ENCODE data around the gene YWHAB. TPM values are rescaled to one million over a fixed set of nuclear protein-coding genes. Genes with fewer than 3 reads are reported as not detected.

The YWHAB gene
- total and polyA plus RNA-seq, 10 of the 15 experiments (the other 5 are each of a cell fraction or from before 2014, with no cell fraction given): 63.5 to 323 (median 144) TPM

GRCh38 chr20:44886828-44887227 is 1.3 kb downstream of the YWHAB start:
- peaks cover 17% of the 10 kb centered on the region for H3K4me1 ChIP-seq (ENCODE audit: control insufficient read depth, insufficient read depth, low read length)
- in situ Hi-C loops (cut with MboI): no loop called here

More at GRCh38 chr20:44886828-44887227, 1.3 kb downstream of the YWHAB start:
- Histone ChIP-seq H3K79me2 (ENCODE audit: control insufficient read depth, insufficient read depth, low read length) (peaks cover 65% of the 10 kb centered on the region), H3K27ac (ENCODE audit: control insufficient read depth, insufficient read depth) (peak overlapping the region; percentile 92; the same call in 1 of the 2 replicates), H4K20me1 (ENCODE audit: control insufficient read depth, insufficient read depth) (peaks cover 10% of the 10 kb centered on the region), H3K4me3 (peak overlapping the region; percentile 97), H2AFZ (ENCODE audit: control insufficient read depth, low read depth, low read length) (no peak overlapping the region), H3K9me3 (replicated peaks; ENCODE audit: control insufficient read depth, insufficient read depth, low read length) (no peaks in the 10 kb centered on the region), H3K4me2 (ENCODE audit: control insufficient read depth, insufficient read depth) (peak overlapping the region; percentile 95), H3K27me3 (replicated peaks in 1 of 2; ENCODE audit: control insufficient read depth in 2 of 2, insufficient read depth in 2 of 2, low read length in 1 of 2) (no peaks in the 10 kb centered on the region), H3K9ac (ENCODE audit: control insufficient read depth, insufficient read depth, low read length) (peak overlapping the region; percentile 97), H3K36me3 (ENCODE audit: control insufficient read depth in 2 of 2, insufficient read depth in 2 of 2, low read length in 1 of 2) (peaks cover 0 to 16% of the 10 kb centered on the region in 2 experiments; a peak in 2 of 4 replicates)
- FAIRE-seq: no peak
- CTCF ChIA-PET: interaction anchor here (1.2 kb wide), 1 partner anchor 9 kb away, joined by 4 read pairs; no protein-coding TSS in a partner anchor
- POLR2A ChIA-PET: no interaction called here
- no peak for DNase-seq (ENCODE audit: low read depth, low spot score)
- WGBS (ENCODE audit: insufficient coverage, insufficient replicate concordance, low lambda C conversion rate, missing lambda C conversion rate): 0% methylated on average over 2 of the region's 2 CpGs
- TSS peak; percentile 62 for BruUV-seq (replicated peaks)
- no peak for ATAC-seq
- SMC1A ChIA-PET (ENCODE audit: uncharacterized antibody, unreplicated experiment): no interaction called here
- RAD21 ChIA-PET (ENCODE audit: unreplicated experiment): no interaction called here
- intact Hi-C loops (cut with micrococcal nuclease; ENCODE audit: unreplicated experiment): no loop called here
- TF ChIP-seq MYB (IDR thresholded peaks at IDR 0.05; ENCODE audit: borderline replicate concordance, low read depth, low read length) (no peak), ZBTB33 (IDR thresholded peaks at IDR 0.05) (no peak), BCLAF1 (IDR thresholded peaks at IDR 0.05) (no peak), EED (IDR thresholded peaks at IDR 0.05; ENCODE audit: low read depth) (no peak), ZNF622 (IDR thresholded peaks at IDR 0.05) (no peak), RCOR1 (conservative IDR thresholded peaks at IDR 0.05; ENCODE audit: low read depth, low read length) (no peak), NBN (IDR thresholded peaks at IDR 0.05) (no peak), IKZF1 (conservative IDR thresholded peaks at IDR 0.05) (no peak), NFIC (IDR thresholded peaks at IDR 0.05; ENCODE audit: low read depth, low read length) (no peak), HCFC1 (IDR thresholded peaks at IDR 0.05; ENCODE audit: low read length) (no peak), SIX5 (IDR thresholded peaks at IDR 0.05; ENCODE audit: low read depth, low read length, severe bottlenecking) (no peak), ZZZ3 (IDR thresholded peaks at IDR 0.05; ENCODE audit: control insufficient read depth, insufficient read length, low read depth) (no peak), KLF5 (IDR thresholded peaks at IDR 0.05; ENCODE audit: partially characterized antibody) (no peak), NFXL1 (IDR thresholded peaks at IDR 0.05; ENCODE audit: borderline replicate concordance) (no peak), LARP7 (IDR thresholded peaks at IDR 0.05) (no peak)
- TF ChIP-seq, protein P1, sequence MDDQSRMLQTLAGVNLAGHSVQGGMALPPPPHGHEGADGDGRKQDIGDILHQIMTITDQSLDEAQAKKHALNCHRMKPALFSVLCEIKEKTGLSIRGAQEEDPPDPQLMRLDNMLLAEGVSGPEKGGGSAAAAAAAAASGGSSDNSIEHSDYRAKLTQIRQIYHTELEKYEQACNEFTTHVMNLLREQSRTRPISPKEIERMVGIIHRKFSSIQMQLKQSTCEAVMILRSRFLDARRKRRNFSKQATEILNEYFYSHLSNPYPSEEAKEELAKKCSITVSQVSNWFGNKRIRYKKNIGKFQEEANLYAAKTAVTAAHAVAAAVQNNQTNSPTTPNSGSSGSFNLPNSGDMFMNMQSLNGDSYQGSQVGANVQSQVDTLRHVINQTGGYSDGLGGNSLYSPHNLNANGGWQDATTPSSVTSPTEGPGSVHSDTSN (IDR thresholded peaks at IDR 0.05; ENCODE audit: insufficient replicate concordance, low read depth, low read length): no peak
- TF ChIP-seq, protein P2, sequence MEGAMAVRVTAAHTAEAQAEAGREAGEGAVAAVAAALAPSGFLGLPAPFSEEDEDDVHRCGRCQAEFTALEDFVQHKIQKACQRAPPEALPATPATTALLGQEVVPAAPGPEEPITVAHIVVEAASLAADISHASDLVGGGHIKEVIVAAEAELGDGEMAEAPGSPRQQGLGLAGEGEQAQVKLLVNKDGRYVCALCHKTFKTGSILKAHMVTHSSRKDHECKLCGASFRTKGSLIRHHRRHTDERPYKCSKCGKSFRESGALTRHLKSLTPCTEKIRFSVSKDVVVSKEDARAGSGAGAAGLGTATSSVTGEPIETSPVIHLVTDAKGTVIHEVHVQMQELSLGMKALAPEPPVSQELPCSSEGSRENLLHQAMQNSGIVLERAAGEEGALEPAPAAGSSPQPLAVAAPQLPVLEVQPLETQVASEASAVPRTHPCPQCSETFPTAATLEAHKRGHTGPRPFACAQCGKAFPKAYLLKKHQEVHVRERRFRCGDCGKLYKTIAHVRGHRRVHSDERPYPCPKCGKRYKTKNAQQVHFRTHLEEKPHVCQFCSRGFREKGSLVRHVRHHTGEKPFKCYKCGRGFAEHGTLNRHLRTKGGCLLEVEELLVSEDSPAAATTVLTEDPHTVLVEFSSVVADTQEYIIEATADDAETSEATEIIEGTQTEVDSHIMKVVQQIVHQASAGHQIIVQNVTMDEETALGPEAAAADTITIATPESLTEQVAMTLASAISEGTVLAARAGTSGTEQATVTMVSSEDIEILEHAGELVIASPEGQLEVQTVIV (IDR thresholded peaks at IDR 0.05; ENCODE audit: borderline replicate concordance, partially characterized antibody): no peak
